Endothelial cell of umbilical vein (primary cell): ENCODE measurements around the gene ALOXE3.

ENCODE experiments used
- CTCF ChIP-seq, 2 donors: IDR thresholded peaks; 1 replicate in 1 of 2; 2 replicates in 1 of 2; pipeline ENCODE4 v1.5.1; 2011; ENCODE audit warnings: low read length in 2 of 2, mild to moderate bottlenecking in 2 of 2, moderate library complexity in 2 of 2, control low read depth in 1 of 2, inconsistent platforms in 1 of 2, low read depth in 1 of 2; ENCODE audit not compliant: insufficient read depth in 1 of 2; ENCODE audit errors: extremely low read depth in 1 of 2
- POLR2A ChIP-seq: IDR thresholded peaks from 2 replicates; pipeline ENCODE4 v1.6.1; 2012; ENCODE audit warnings: low read depth, mild to moderate bottlenecking, control low read depth, low read length

GRCh38 chr17:8071496-8071895 lies 46.8 kb downstream of the ALOXE3 start:
- TF ChIP-seq CTCF (IDR thresholded peaks at IDR 0.05; ENCODE audit: extremely low read depth in 1 of 2, insufficient read depth in 1 of 2, low read depth in 1 of 2, low read length in 2 of 2), result no peak
- no peak for TF ChIP-seq POLR2A
